ENCODE results near the gene IRF6. TPM values are rescaled to one million over a fixed set of nuclear protein-coding genes. Genes with fewer than 3 reads are reported as not detected.

The IRF6 gene
- total RNA-seq, 1 donor from 2014 or later = 0.42 TPM

- Mint-ChIP-seq H3K27ac (no peak overlapping the region), H3K4me3 (no peak overlapping the region), H3K27me3 (no peaks in the 10 kb centered on the region), H3K9me3 (no peaks in the 10 kb centered on the region), H3K36me3 (ENCODE audit: low read depth) (peaks cover 80% of the 10 kb centered on the region), H3K4me1 (peaks cover 6% of the 10 kb centered on the region)
- POLR2A ChIA-PET = no interaction called here
- TF ChIP-seq, protein P1, sequence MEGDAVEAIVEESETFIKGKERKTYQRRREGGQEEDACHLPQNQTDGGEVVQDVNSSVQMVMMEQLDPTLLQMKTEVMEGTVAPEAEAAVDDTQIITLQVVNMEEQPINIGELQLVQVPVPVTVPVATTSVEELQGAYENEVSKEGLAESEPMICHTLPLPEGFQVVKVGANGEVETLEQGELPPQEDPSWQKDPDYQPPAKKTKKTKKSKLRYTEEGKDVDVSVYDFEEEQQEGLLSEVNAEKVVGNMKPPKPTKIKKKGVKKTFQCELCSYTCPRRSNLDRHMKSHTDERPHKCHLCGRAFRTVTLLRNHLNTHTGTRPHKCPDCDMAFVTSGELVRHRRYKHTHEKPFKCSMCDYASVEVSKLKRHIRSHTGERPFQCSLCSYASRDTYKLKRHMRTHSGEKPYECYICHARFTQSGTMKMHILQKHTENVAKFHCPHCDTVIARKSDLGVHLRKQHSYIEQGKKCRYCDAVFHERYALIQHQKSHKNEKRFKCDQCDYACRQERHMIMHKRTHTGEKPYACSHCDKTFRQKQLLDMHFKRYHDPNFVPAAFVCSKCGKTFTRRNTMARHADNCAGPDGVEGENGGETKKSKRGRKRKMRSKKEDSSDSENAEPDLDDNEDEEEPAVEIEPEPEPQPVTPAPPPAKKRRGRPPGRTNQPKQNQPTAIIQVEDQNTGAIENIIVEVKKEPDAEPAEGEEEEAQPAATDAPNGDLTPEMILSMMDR (IDR thresholded peaks at IDR 0.05) = no peak
- intact Hi-C loops (cut with micrococcal nuclease) = no loop called here
- DNase-seq (no peak), ATAC-seq (ENCODE audit: low read depth) (no peak)
- CTCF ChIA-PET = interaction anchor here (1.3 kb wide), 1 partner anchor 454 kb away, joined by 3 read pairs; no protein-coding TSS in a partner anchor
Observed at GRCh38 chr1:209853676-209854075, 47.7 kb upstream of the IRF6 start.

- Mint-ChIP-seq H3K4me3 (no peak overlapping the region), H3K4me1 (peaks cover 8% of the 10 kb centered on the region), H3K27ac (peak overlapping the region; percentile 30), H3K27me3 (no peaks in the 10 kb centered on the region), H3K9me3 (no peaks in the 10 kb centered on the region), H3K36me3 (ENCODE audit: low read depth) (peaks cover 92% of the 10 kb centered on the region)
- ATAC-seq (ENCODE audit: low read depth) (peak; percentile 70), DNase-seq (no peak)
- CTCF ChIA-PET = interaction anchor here (2.0 kb wide), 2 partner anchors 10 to 27 kb away, joined by 6 read pairs; no protein-coding TSS in a partner anchor
- POLR2A ChIA-PET = no interaction called here
- TF ChIP-seq, protein P1 (IDR thresholded peaks at IDR 0.05) = no peak
- intact Hi-C loops (cut with micrococcal nuclease) = loop anchor here (2.0 kb wide), 1 partner anchor 460 kb away; no protein-coding TSS in a partner anchor
Observed at GRCh38 chr1:209850342-209850979, 44.5 kb upstream of the IRF6 start.

GRCh38 chr1:209849388-209849787 lies 43.4 kb upstream of the IRF6 start:
- peaks cover 95% of the 10 kb centered on the region for H3K36me3 Mint-ChIP-seq (ENCODE audit: low read depth)
- intact Hi-C loops (cut with micrococcal nuclease) = no loop called here
- POLR2A ChIA-PET = no interaction called here
- peaks cover 8% of the 10 kb centered on the region for H3K4me1 Mint-ChIP-seq
- H3K27ac Mint-ChIP-seq = no peak overlapping the region
- TF ChIP-seq, protein P1 (IDR thresholded peaks at IDR 0.05) = no peak
- no peak for DNase-seq
- no peaks in the 10 kb centered on the region for H3K9me3 Mint-ChIP-seq
- no peak for ATAC-seq (ENCODE audit: low read depth)
- CTCF ChIA-PET = interaction anchor here (2.0 kb wide), 2 partner anchors 11 to 26 kb away, joined by 6 read pairs; no protein-coding TSS in a partner anchor
- no peak overlapping the region for H3K4me3 Mint-ChIP-seq
- H3K27me3 Mint-ChIP-seq = no peaks in the 10 kb centered on the region

- ChIA-PET CTCF (interaction anchor here (1.1 to 3.4 kb wide), 3 partner anchors 15 to 22 kb away, joined by 3 to 16 read pairs (median 4); partner anchors contain the start of gene UTP25), POLR2A (no interaction called here)
- H3K27me3 Mint-ChIP-seq = no peaks in the 10 kb centered on the region
- H3K4me3 Mint-ChIP-seq = no peak overlapping the region
- H3K36me3 Mint-ChIP-seq (ENCODE audit: low read depth) = peaks cover 94% of the 10 kb centered on the region
- DNase-seq (no peak), ATAC-seq (ENCODE audit: low read depth) (no peak)
- no peak overlapping the region for H3K27ac Mint-ChIP-seq
- intact Hi-C loops (cut with micrococcal nuclease) = no loop called here
- H3K4me1 Mint-ChIP-seq = peaks cover 5% of the 10 kb centered on the region
- no peaks in the 10 kb centered on the region for H3K9me3 Mint-ChIP-seq
- TF ChIP-seq, protein P1 (IDR thresholded peaks at IDR 0.05) = no peak
Observed at GRCh38 chr1:209845408-209845725, 39.4 kb upstream of the IRF6 start.

DNA sequence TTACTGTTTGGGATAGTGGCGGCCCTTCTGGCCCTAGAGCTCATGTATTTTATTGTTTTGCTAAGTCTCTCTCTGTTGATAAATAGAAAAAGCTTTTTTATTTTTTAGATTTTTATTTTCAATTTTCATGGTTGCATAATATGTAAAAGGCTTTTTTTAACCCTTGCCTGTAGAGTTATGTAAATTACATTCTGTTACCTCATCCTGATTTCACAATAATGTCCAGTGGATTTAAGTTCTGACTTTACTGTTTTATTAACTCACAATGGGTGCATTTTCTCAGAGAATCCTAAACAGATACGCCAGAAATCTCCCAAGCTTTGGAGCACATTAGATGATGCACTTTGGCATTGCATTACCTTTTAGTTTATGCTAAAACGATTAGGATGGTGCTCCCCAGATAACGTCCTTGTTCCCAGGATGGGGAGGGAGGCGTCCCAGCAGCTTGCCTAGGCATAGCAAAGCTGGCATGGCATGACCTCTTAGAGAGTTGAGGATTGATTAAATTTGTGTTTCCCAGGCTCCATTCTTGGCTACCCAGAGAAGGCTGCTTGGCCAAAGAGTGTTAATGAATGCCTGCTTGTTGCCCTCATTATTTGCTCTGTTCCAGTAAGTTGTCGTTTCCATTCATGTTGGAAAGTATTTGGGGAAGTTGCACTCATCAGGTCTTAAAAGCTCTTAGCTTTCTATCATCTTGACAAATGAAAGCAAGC lies 38.9 kb upstream of the IRF6 start:
- DNase-seq = no peak
- Mint-ChIP-seq H3K4me3 (no peak overlapping the region), H3K27me3 (no peaks in the 10 kb centered on the region), H3K27ac (no peak overlapping the region), H3K4me1 (peaks cover 2% of the 10 kb centered on the region), H3K36me3 (ENCODE audit: low read depth) (peaks cover 94% of the 10 kb centered on the region), H3K9me3 (no peaks in the 10 kb centered on the region)
- no peak for ATAC-seq (ENCODE audit: low read depth)
- TF ChIP-seq, protein P1 (IDR thresholded peaks at IDR 0.05) = no peak
- ChIA-PET CTCF (interaction anchor here (1.1 to 3.4 kb wide), 3 partner anchors 15 to 21 kb away, joined by 3 to 16 read pairs (median 4); partner anchors contain the start of gene UTP25), POLR2A (no interaction called here)
- intact Hi-C loops (cut with micrococcal nuclease) = no loop called here
